Skeletal muscle satellite cell (primary cell): ENCODE data around the gene ABCD1.
"Not testable (repeated sequence)": the region's sequence is repeated elsewhere in the genome, so short reads cannot be mapped to it uniquely, and the experiment has no call there.

ENCODE experiments used
- H3K27me3 ChIP-seq: 2 replicates; pipeline ENCODE4 v1.7.0; 2013; ENCODE audit warnings: low read length; ENCODE audit not compliant: control insufficient read depth, insufficient read depth
- H3K36me3 ChIP-seq: 2 replicates; pipeline ENCODE4 v1.7.0; 2013; ENCODE audit warnings: mild to moderate bottlenecking, control low read depth, low read length; ENCODE audit not compliant: insufficient read depth
- H3K4me1 ChIP-seq: 2 replicates; pipeline ENCODE4 v1.7.0; 2013; ENCODE audit warnings: low read length; ENCODE audit not compliant: control insufficient read depth, insufficient read depth
- H3K4me2 ChIP-seq: 2 replicates; pipeline ENCODE4 v1.7.0; 2013; ENCODE audit warnings: mild to moderate bottlenecking, low read length
- H3K4me3 ChIP-seq: 2 replicates; pipeline ENCODE4 v1.7.0; 2013; ENCODE audit warnings: low read length
- H3K9ac ChIP-seq: 2 replicates; pipeline ENCODE4 v1.7.0; 2013; ENCODE audit warnings: mild to moderate bottlenecking, low read depth, low read length, moderate library complexity
- H3K9me3 ChIP-seq: replicated peaks from 2 replicates; pipeline ENCODE4 v1.7.0; 2013; ENCODE audit warnings: mild to moderate bottlenecking, control low read depth, low read length

Gene ABCD1

DNA sequence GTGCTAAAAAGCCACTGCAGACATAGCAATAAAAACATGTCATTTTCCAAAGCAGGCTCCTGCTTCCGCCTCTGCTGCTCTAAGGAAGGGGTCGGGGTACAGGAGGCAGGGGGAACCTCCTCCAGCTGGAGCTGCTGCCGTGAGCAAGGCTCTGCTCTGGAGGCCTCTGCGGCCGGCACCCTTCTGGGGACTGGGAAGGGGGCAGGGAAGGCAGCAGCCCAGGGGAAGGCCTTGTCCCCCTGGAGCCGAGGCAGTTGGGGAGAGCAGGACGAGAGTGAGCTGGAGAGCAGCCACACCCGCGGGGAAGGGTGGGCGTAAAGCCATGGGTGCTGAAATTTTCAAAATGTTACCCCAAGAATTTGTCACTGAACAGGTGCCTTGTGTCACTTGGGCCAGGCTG, 28.1 kb upstream of the ABCD1 start:
- not testable (repeated sequence) for H3K9me3 ChIP-seq, H3K4me1 ChIP-seq, H3K4me2 ChIP-seq, H3K9ac ChIP-seq, H3K27me3 ChIP-seq, H3K4me3 ChIP-seq, H3K36me3 ChIP-seq

DNA sequence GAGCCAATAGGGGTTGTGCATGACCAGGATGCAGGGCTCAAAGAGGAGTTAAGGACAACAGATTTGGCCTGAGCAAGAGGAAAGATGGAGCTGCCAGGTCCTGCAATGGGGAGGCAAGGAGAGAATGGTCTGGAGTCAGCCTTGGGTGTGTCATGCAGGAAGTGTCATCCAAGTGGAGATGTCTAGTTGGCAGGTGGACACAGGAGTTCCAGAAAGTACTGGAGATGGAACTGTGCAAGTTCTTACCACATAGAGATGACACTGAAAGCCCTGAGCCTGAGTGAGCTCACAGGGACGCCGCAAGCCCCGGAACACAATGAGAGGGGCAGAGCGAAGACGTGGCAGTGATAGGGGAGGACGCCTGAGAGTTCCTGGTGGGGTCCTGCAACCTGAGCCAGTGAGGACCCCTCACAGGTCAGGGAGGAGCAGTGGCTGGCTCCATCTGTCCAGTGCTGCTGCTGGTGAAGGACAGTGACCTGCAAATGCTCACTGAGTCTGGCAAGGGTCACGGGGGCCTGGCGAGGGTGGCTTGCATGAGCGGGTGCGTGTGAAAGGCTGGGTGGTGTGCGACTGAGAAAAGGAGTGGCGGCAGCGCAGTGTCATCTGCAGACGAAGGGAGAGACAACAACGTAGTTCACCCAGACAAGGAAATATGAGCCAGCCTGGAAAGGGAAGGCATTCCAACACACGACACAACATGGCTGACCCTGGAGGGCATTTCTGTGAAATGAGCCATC, 27.5 kb upstream of the ABCD1 start:
- H3K9ac ChIP-seq = not testable (repeated sequence)

DNA sequence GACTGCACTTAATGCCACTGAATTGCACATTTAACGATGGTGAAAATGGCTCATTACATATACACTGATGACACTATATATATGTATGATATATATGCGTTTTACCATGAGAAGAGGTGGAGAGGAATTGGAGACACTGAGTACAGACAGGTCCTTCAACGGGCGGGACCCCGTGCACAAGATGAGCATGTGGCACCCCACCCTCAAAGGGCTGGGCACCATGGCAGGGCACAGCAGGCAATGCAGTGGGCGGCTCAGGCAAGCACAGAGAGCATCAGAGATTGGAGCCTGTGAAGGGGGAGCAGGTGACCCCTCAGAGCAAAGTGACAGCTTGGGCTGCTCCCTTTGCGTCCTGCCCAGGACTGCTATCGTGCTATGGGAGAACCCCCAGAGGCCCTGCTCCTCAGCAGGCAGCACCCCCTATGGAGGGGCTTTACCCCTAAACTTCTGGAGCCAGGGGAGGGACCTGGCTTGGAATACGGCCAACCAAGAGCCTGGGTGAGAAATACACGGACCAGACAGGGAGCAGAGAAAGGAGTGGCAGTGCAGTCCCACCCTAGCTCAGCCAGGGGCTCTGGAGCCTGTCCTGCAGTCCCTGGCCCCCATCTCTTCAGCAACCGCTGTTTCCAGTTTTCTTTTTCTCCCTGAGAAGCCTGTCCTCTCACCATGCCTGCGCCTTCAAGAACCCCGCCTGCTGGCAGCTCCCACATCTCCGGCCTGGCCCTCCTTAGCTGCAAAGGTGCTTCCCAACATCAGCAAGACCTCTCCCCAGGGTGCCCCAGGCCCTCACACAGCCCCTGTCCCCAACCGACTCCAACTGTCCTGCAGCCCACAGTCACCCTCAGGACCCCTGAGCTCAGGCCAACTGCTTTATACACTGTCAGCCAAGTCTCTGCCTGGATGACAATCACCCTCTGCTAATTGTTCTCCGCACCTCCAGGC, 26.5 kb upstream of the ABCD1 start:
- H3K4me2 ChIP-seq = no peak overlapping the region
- H3K9me3 ChIP-seq = no peaks in the 10 kb centered on the region
- H3K9ac ChIP-seq = no peak overlapping the region
- H3K4me3 ChIP-seq = no peak overlapping the region
- peaks cover 8% of the 10 kb centered on the region for H3K4me1 ChIP-seq
- peaks cover 5% of the 10 kb centered on the region for H3K36me3 ChIP-seq
- no peaks in the 10 kb centered on the region for H3K27me3 ChIP-seq

More for the DNA sequence above, 27.5 kb upstream of the ABCD1 start:
- not testable (repeated sequence) for H3K36me3 ChIP-seq, H3K4me2 ChIP-seq, H3K4me3 ChIP-seq, H3K9me3 ChIP-seq, H3K27me3 ChIP-seq, H3K4me1 ChIP-seq

DNA sequence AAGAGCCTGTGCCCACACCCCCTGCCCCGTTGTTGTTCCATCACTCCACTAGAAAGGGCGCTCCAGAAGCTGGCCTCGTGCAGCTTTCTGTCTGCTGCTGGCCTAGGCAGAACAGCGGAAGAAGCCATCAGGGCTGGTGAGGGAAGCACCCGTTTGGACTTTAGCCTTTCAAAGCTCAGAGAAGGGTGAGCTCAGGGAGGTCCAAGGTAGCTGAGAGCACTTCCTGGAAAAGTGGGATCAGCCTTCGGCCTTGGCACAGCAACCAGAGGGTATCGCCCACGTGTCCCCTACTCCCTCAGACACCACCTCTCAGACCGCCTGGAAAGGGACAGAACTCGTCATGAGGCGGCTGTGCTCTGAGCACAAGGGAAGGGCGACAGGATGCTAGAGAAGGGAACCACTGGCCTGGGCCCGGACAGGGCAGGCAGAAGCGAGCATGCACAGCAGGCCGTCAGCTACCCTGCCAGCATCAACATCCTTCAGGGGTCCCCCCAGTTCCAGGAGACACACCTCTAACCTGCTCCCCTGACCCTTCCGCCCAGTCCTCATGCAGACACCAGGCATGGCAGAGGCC, 25.4 kb upstream of the ABCD1 start:
- not testable (repeated sequence) for H3K9ac ChIP-seq, H3K9me3 ChIP-seq, H3K27me3 ChIP-seq, H3K4me3 ChIP-seq, H3K4me2 ChIP-seq
- Histone ChIP-seq H3K4me1 (peaks cover 11% of the 10 kb centered on the region), H3K36me3 (peaks cover 14% of the 10 kb centered on the region)

DNA sequence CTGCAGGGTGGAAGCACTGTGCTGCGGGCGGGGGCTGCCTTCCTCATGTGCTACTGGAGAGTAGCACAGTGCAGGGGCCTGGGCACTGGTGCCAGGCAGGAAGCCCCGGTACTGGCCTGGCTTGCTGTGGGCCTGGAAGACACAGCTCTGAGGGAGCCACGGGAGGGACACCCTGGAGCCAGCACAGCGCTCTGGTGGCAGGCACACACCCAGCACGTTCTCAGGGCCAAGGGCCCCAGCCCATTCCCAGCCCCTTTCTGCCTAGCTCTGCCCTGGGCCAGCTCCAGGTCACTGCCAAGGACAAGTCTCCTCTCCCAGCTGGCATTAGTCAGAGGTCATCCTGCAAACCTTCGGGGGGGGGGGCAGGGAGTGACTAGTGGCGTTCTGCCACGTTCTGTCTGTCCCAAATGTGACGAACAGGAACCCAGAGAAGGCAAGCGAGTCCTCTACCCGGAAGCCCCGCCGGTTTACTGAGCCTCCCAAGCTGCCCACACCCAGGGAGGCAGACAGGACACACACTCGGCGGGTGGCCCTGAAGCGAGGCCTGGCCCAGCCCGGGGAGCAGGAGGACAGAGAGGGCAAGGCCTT, 24.8 kb upstream of the ABCD1 start:
- H3K9ac ChIP-seq = not testable (repeated sequence)

DNA sequence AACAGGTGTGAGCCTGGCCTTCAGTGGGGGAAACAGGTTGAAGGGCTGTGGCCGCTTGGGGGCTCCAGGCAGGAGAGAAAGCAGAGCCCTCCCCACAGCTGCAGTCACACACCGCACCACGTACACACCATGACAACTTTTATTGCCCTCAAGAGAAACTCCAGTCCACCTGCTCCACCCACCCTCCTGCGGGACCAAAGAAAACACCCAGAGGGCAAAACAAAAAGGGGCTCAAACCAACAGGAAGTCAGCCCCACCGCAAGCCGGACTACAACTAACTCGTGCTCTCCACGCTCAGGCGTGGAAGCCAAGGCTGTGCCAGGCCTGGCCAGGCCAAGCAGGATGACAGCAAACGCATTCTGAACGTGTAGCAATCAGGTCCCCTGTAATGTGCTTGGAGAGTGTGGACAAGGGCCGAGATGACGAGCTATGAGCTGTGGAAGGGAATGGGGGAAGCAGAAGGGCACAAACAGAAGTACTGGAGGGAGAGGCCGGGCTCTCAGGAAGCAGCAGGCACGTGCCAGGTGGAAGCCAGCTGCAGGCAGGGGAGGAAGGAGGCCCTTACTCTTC, 24.2 kb upstream of the ABCD1 start:
- Histone ChIP-seq H3K4me3 (no peak overlapping the region), H3K9me3 (no peaks in the 10 kb centered on the region), H3K4me1 (peaks cover 11% of the 10 kb centered on the region), H3K9ac (no peak overlapping the region), H3K36me3 (peaks cover 14% of the 10 kb centered on the region), H3K4me2 (no peak overlapping the region), H3K27me3 (no peaks in the 10 kb centered on the region)

More for the DNA sequence above, 24.8 kb upstream of the ABCD1 start:
- not testable (repeated sequence) for H3K4me2 ChIP-seq, H3K27me3 ChIP-seq, H3K9me3 ChIP-seq, H3K4me3 ChIP-seq
- peaks cover 11% of the 10 kb centered on the region for H3K4me1 ChIP-seq
- H3K36me3 ChIP-seq = peaks cover 14% of the 10 kb centered on the region

DNA sequence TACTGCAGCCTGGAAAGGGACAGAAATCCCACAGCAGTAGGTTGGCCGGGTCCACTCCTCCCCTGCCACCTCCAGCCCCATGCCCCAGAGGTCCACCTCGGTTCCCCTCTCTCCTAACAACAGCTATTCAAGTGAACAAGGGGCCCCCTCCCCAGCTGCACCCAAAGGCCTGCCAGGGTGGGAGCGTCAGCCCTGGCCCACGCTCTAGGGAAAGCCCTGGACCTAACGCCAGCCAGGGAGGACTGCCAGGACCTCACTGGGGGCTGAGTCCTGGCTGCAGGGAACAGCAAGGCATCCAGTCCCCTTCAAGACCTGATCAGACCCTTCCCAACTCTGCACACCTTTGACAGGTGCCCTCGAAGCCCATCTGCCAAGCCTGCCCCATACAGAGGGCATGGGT, 23.7 kb upstream of the ABCD1 start:
- no peak overlapping the region for H3K4me2 ChIP-seq
- peaks cover 14% of the 10 kb centered on the region for H3K36me3 ChIP-seq
- H3K9ac ChIP-seq = no peak overlapping the region
- peaks cover 11% of the 10 kb centered on the region for H3K4me1 ChIP-seq
- no peaks in the 10 kb centered on the region for H3K27me3 ChIP-seq
- no peak overlapping the region for H3K4me3 ChIP-seq
- H3K9me3 ChIP-seq = no peaks in the 10 kb centered on the region

DNA sequence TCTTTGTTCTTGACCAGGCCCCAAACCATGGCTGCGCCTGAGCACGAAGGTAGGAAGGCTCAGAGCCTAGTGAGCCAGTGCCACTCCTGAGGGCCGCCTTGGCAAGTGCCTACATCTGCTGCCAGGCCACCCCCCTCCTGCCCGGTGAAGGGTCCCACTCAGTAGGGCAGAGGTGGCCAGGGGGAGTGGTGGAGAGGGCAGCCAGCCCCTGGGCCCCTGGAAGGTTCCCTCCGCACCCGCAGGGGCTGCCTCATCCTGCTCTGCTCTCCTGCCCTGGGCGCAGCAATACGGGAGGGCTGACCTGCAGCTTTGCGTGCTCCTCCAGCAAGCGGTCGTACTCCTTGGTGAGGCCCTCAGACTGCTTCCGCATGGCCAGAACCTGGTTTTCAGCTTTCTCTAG, 22.9 kb upstream of the ABCD1 start:
- no peak overlapping the region for H3K4me3 ChIP-seq
- no peaks in the 10 kb centered on the region for H3K27me3 ChIP-seq
- H3K9ac ChIP-seq = no peak overlapping the region
- peaks cover 14% of the 10 kb centered on the region for H3K36me3 ChIP-seq
- H3K4me1 ChIP-seq = peaks cover 11% of the 10 kb centered on the region
- H3K4me2 ChIP-seq = no peak overlapping the region
- no peaks in the 10 kb centered on the region for H3K9me3 ChIP-seq

DNA sequence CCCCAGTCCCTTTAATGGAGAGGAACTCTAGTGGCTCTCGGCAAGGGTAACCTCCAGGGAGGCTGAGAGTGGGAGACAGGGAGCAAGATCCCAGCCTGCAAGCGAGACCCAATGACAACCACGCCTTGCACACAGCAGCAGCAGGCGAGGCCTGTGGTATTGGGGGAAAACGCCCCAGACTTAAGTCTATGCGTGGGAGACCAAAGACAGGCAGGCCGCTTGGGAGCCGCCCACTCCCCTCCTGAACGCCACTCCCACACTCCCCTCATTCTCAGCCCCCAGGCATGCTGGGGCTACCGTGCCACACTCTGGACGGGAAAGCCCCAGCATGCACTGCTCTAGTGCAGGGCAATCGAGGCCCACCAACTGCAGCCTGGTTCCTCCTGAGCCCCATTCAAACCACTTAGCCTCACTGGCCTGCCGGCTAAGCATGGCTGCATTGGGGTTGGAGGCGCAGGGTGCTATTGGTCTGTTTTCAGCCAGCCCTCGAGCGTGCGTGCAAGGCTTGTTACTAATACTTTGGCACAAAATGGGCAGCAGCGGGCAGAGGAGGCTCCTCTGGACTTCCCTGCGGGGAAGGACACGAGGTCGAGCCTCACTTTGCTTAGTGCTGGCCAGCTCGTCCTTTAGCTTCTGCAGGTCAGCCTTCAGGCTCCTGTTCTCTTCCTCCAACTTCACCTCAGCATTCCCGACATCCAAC, 22.2 kb upstream of the ABCD1 start:
- Histone ChIP-seq H3K9me3 (no peaks in the 10 kb centered on the region), H3K9ac (no peak overlapping the region), H3K36me3 (peaks cover 14% of the 10 kb centered on the region)

DNA sequence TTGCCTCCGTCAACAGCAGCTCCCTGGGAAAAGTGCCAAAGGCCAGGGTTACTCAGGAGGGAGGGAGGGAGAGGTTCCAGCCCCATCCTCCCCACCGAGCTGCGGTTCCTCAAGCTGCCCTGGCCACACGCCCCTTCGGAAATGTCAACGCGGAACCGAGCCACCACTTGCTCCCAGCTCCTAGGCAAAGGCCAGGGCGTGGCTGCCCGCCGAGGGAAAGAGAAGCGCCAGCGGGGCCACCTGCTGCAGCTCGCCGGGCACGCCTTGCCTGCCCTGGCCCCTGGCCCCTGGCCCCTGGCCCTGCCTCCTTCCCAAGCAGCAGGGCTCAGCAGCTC, 21.7 kb upstream of the ABCD1 start:
- H3K4me1 ChIP-seq = peaks cover 11% of the 10 kb centered on the region

More for the DNA sequence above, 22.2 kb upstream of the ABCD1 start:
- no peak overlapping the region for H3K4me3 ChIP-seq
- H3K27me3 ChIP-seq = no peaks in the 10 kb centered on the region
- peaks cover 11% of the 10 kb centered on the region for H3K4me1 ChIP-seq
- no peak overlapping the region for H3K4me2 ChIP-seq

More for the DNA sequence above, 21.7 kb upstream of the ABCD1 start:
- Histone ChIP-seq H3K4me3 (no peak overlapping the region), H3K4me2 (no peak overlapping the region), H3K27me3 (no peaks in the 10 kb centered on the region), H3K9me3 (no peaks in the 10 kb centered on the region), H3K9ac (no peak overlapping the region), H3K36me3 (peaks cover 14% of the 10 kb centered on the region)
